ENCODE data around the gene CTRL. TPM values are rescaled to one million over a fixed set of nuclear protein-coding genes. Genes with fewer than 3 reads are reported as not detected.

Gene CTRL
- total and polyA plus RNA-seq, 12 donors, result 0.39 to 2.0 (median 0.84) TPM

- ATAC-seq, result peak in 1 of 8 donors; percentile 41
Measured at GRCh38 chr16:67902831-67903230, 28.8 kb downstream of the CTRL start.

GRCh38 chr16:67901734-67902133 is 29.9 kb downstream of the CTRL start:
- intact Hi-C loops (cut with DNase I), result no loop called here
- Histone ChIP-seq H3K4me3 (no peak overlapping the region), H3K27me3 (no peaks in the 10 kb centered on the region), H3K27ac (no peak overlapping the region), H3K9me3 (no peaks in the 10 kb centered on the region), H3K4me1 (peaks cover 4 to 34% (median 19%) of the 10 kb centered on the region in 9 donors), H3K36me3 (peaks cover 0 to 46% (median 5%) of the 10 kb centered on the region in 9 donors)
- 95 to 97% methylated on average over 5 of the region's 5 CpGs for WGBS, 2 donors
- ATAC-seq (no peak), DNase-seq (no peak)
- TF ChIP-seq, protein P1, sequence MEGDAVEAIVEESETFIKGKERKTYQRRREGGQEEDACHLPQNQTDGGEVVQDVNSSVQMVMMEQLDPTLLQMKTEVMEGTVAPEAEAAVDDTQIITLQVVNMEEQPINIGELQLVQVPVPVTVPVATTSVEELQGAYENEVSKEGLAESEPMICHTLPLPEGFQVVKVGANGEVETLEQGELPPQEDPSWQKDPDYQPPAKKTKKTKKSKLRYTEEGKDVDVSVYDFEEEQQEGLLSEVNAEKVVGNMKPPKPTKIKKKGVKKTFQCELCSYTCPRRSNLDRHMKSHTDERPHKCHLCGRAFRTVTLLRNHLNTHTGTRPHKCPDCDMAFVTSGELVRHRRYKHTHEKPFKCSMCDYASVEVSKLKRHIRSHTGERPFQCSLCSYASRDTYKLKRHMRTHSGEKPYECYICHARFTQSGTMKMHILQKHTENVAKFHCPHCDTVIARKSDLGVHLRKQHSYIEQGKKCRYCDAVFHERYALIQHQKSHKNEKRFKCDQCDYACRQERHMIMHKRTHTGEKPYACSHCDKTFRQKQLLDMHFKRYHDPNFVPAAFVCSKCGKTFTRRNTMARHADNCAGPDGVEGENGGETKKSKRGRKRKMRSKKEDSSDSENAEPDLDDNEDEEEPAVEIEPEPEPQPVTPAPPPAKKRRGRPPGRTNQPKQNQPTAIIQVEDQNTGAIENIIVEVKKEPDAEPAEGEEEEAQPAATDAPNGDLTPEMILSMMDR (IDR thresholded peaks at IDR 0.05), result no peak

More at GRCh38 chr16:67902831-67903230, 28.8 kb downstream of the CTRL start:
- H3K27ac ChIP-seq, result peak overlapping the region in 4 of 10 donors; percentile 8 to 53 (median 46)
- whole genome bisulfite sequencing, 2 donors, result 72 to 80% methylated on average over 4 of the region's 4 CpGs
- no peaks in the 10 kb centered on the region for H3K9me3 ChIP-seq
- intact Hi-C loops (cut with DNase I), result no loop called here
- no peak overlapping the region for H3K4me3 ChIP-seq
- no peaks in the 10 kb centered on the region for H3K27me3 ChIP-seq
- peaks cover 0 to 23% (median 8%) of the 10 kb centered on the region in 9 donors for H3K4me1 ChIP-seq
- TF ChIP-seq, protein P1 (IDR thresholded peaks at IDR 0.05), result no peak
- DNase-seq, result no peak
- H3K36me3 ChIP-seq, result peaks cover 0 to 46% (median 5%) of the 10 kb centered on the region in 9 donors

GRCh38 chr16:67897231-67897630 is 34.4 kb downstream of the CTRL start:
- DNase-seq, result peak in 1 of 2 donors; percentile 42
- peak in 3 of 8 donors; percentile 6 to 33 (median 22) for ATAC-seq
- 75 to 79% methylated on average over 3 of the region's 3 CpGs for WGBS, 2 donors

DNA sequence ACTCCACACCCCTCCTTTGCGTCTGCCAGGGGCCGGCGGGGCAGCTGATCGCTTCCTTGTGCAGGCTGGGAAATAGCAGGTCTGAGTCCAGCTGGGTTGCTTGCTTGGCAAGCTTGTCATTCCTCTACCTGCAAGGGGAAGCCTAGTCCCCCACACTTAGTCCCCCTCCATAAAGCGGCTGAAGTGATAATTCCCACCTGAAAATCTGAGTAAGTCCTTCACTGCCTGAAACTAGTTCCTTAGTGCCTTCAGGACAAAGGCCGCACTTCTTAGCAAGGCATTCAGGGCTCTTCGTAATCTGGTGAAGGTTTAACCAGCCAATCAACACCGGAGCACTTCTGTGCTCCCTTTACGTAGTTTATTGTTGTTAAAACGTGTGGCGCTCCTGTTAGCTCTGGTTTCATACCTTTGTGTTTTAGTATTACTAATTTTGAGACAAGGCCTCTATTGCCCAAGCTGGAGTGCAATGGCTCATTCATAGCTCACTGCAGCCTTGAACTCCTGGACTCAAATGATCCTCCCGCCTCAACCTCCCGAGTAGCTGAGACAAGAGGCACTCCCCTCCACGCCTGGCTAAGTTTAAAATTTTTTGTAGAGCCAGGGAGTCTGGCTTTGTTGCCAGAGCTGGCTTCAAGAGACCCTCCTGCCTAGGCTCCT is 37.8 kb downstream of the CTRL start:
- intact Hi-C loops (cut with DNase I), result loop anchor here in 1 of 10 donors (5.0 kb wide), 1 partner anchor 52 kb away; the partner anchor contains the start of gene THAP11
- Histone ChIP-seq H3K4me1 (peaks cover 13 to 60% (median 53%) of the 10 kb centered on the region in 9 donors), H3K27me3 (no peaks in the 10 kb centered on the region), H3K27ac (peak overlapping the region; percentile 87 to 99 (median 97)), H3K4me3 (peak overlapping the region; percentile 72 to 100 (median 96)), H3K9me3 (no peaks in the 10 kb centered on the region), H3K36me3 (no peaks in the 10 kb centered on the region)
- ATAC-seq (no peak), DNase-seq (no peak)
- WGBS, 2 donors, result 19 to 20% methylated on average over 14 of the region's 14 CpGs
- TF ChIP-seq, protein P1 (IDR thresholded peaks at IDR 0.05), result no peak

More at GRCh38 chr16:67897231-67897630, 34.4 kb downstream of the CTRL start:
- Histone ChIP-seq H3K27me3 (no peaks in the 10 kb centered on the region), H3K4me1 (peaks cover 13 to 59% (median 50%) of the 10 kb centered on the region in 9 donors), H3K9me3 (no peaks in the 10 kb centered on the region), H3K36me3 (peaks cover 0 to 13% (median 0%) of the 10 kb centered on the region in 9 donors), H3K27ac (peak overlapping the region in 7 of 10 donors; percentile 10 to 55 (median 46)), H3K4me3 (no peak overlapping the region)
- TF ChIP-seq, protein P1 (IDR thresholded peaks at IDR 0.05), result no peak
- intact Hi-C loops (cut with DNase I), result no loop called here

All from heart right ventricle (tissue), 16 donors.